Activated T-helper 1 cell treated with anti-CD3 and anti-CD28 coated beads, Interleukin-2, amount 50 U/mL, for 16 hours (primary cell): Measurements from ENCODE around the gene KLHL22.
"Not testable (repeated sequence)": the region's sequence is repeated elsewhere in the genome, so short reads cannot be mapped to it uniquely, and the experiment has no call there.

Experiments
- DNase-seq, 2 donors: peaks; one replicate each; pipeline ENCODE4 v3.0.0-alpha.2; 2020; ENCODE audit warnings: low read depth in 1 of 2, low spot score in 1 of 2

KLHL22 gene

GRCh38 chr22:20423008-20423905 is 72.3 kb downstream of the KLHL22 start:
- no peak for DNase-seq

GRCh38 chr22:20422271-20423007 is 73.2 kb downstream of the KLHL22 start:
- DNase-seq = no peak

DNA sequence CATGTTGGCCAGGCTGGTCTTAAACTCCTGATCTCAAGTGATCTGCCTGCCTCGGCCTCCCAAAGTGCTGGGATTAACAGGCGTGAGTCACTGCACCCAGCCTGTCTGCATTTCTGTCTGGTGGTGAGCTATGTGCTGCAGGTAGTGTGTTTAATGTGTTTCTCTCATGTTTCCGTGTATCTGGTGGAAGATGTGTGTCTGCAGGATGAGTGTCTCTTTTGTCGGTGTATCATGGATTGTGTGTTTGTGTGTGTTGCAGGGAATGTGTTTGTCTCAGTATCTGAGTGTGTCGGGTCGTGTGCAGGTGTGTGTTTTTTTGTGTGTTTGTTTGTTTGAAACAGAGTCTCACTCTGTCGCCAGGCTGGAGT is 74.1 kb downstream of the KLHL22 start:
- no peak for DNase-seq

DNA sequence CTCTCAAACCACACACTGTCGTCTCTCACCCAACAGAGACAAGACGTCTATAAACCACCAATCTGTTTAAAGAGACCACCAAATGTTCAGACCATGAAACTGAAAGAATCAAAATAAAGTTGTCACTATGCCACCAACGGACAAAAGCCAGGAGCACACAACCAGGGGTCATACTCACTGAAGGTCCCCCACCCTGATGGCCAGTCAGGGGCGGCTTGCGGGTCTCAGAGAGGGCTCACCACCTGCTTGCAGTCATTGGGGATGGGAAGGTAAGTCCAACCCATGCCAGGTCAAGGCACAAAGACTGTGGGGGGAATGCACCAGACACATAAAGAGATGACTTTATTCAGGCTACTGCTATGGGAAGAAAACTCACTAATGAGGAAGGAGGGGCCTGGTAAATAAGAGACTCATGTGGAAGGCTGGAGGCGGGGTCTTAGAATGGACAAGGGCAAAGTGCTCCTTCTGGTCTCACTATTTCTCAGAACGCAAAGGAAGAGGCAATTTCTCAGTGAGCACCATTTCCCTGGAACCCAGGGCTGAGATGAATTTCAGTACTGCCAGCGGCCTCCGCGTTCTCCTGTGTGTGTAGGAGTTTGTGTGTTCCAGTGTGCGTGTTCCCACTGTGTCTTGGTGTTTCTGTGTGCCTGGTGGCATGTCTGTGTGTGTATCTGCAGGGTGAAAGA is 75.3 kb downstream of the KLHL22 start:
- no peak for DNase-seq

DNA sequence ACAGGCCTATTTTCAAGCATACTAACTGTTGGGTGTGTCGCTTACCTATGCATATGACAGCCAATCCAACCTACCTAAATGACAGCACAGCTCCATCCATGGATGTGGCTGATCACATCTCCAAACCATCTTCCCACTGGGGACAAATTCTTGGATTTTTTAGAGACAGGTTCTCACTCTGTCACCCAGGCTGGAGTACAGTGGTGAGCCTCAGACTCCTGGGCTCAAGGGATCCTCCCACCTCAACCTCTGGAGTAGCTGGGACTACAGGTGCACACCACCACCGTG is 76.0 kb downstream of the KLHL22 start:
- DNase-seq = no peak

- DNase-seq = peak; percentile 56 to 59
Observed at GRCh38 chr22:20418211-20418788, 77.3 kb downstream of the KLHL22 start.

GRCh38 chr22:20415699-20416098 is 79.9 kb downstream of the KLHL22 start:
- DNase-seq = not testable (repeated sequence)

DNA sequence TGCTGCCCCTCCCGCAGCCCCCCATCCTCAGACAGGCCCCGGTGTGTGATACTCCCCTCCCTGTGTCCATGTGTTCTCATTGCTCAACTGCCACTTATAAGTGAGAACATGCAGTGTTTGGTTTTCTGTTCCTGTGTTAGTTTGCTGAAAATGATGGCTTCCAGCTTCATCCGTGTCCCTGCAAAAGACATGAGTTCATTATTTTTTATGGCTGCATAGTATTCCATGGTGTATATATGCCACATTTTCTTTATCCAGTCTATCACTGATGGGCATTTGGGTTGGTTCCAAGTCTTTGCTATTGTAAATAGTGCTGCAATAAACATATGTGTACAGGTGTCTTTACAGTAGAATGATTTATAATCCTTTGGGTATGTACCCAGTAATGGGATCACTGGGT is 80.4 kb downstream of the KLHL22 start:
- not testable (repeated sequence) for DNase-seq

- no peak for DNase-seq
Observed at GRCh38 chr22:20414450-20414849, 81.1 kb downstream of the KLHL22 start.

GRCh38 chr22:20414059-20414440 is 81.5 kb downstream of the KLHL22 start:
- no peak for DNase-seq

- no peak for DNase-seq
Observed at GRCh38 chr22:20413217-20414058, 82.2 kb downstream of the KLHL22 start.

GRCh38 chr22:20412474-20413216 is 83.0 kb downstream of the KLHL22 start:
- DNase-seq = no peak

GRCh38 chr22:20409385-20409784 is 86.2 kb downstream of the KLHL22 start:
- DNase-seq = not testable (repeated sequence)

- DNase-seq = no peak
Observed at GRCh38 chr22:20408891-20409290, 86.7 kb downstream of the KLHL22 start.

DNA sequence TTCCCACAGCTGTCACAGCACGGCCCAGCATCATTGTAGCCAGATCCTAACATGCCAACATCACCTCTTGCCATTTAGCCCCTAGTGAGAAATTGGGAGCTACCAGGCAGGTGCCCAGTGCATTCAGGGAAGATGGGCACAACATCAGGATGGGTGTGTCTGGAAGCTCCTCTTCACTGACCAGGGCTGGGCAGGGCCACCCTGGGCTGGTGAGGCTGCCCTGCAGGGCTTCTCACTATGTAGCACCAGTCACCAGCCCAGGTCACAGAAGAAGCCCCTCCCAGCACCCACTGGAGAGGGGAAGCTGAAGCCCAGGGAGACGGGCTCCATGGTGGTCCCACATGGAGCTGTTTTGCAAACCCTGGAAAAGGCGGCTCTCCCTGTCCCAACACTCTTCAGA is 87.8 kb downstream of the KLHL22 start:
- DNase-seq = no peak

- no peak for DNase-seq
Observed at GRCh38 chr22:20406686-20407408, 88.7 kb downstream of the KLHL22 start.

DNA sequence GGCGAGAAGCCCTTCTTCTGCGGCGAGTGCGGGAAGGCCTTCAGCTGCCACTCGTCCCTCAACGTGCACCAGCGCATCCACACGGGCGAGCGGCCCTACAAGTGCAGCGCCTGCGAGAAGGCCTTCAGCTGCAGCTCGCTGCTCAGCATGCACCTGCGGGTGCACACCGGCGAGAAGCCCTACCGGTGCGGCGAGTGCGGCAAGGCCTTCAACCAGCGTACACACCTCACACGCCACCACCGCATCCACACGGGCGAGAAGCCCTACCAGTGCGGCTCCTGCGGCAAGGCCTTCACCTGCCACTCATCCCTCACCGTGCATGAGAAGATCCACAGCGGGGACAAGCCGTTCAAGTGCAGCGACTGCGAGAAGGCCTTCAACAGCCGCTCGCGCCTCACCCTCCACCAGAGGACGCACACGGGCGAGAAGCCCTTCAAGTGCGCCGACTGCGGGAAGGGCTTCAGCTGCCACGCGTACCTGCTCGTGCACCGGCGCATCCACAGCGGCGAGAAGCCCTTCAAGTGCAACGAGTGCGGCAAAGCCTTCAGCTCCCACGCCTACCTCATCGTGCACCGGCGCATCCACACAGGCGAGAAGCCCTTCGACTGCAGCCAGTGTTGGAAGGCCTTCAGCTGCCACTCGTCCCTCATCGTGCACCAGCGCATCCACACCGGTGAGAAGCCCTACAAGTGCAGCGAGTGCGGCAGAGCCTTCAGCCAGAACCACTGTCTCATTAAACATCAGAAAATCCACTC is 89.5 kb downstream of the KLHL22 start:
- no peak for DNase-seq

GRCh38 chr22:20405291-20405930 is 90.2 kb downstream of the KLHL22 start:
- no peak for DNase-seq
